Uterus (tissue), 4 donors: ENCODE data around the gene PLA2G4B. TPM values are rescaled to one million over a fixed set of nuclear protein-coding genes. Genes with fewer than 3 reads are reported as not detected.

ENCODE experiments used
- DNase-seq, 2 donors: peaks; one replicate each; pipeline ENCODE4 v3.0.0-alpha.2; 2019 to 2020
- H3K27ac ChIP-seq, 2 donors: fragments of 200-600 bp; sonication (generic); 1 replicate in 1 of 2; 2 replicates in 1 of 2; pipeline ENCODE4 v1.5.1; 2016 to 2018
- H3K27me3 ChIP-seq, 2 donors: fragments of 200-600 bp; sonication (generic); one replicate each; pipeline ENCODE4 v1.5.1; 2018 to 2019; ENCODE audit warnings: control low read depth in 1 of 2
- H3K36me3 ChIP-seq, 2 donors: fragments of 200-600 bp; sonication (generic); one replicate each; pipeline ENCODE4 v1.5.1; 2019; ENCODE audit warnings: control low read depth in 1 of 2
- H3K4me1 ChIP-seq, 2 donors: fragments of 200-600 bp; sonication (generic); one replicate each; pipeline ENCODE4 v1.5.1; 2018 to 2019; ENCODE audit warnings: control low read depth in 1 of 2
- H3K4me3 ChIP-seq, 2 donors: fragments of 200-600 bp; sonication (generic); 1 replicate in 1 of 2; 2 replicates in 1 of 2; pipeline ENCODE4 v1.5.1; 2018 to 2019; ENCODE audit warnings: mild to moderate bottlenecking in 1 of 2
- H3K9me3 ChIP-seq, 2 donors: fragments of 200-600 bp; sonication (generic); one replicate each; pipeline ENCODE4 v1.5.1; 2019; ENCODE audit warnings: control low read depth in 1 of 2
- POLR2A ChIP-seq, 2 donors: fragments of 450-650 bp; IDR thresholded peaks; one replicate each; pipeline ENCODE4 v1.6.1; 2016; ENCODE audit warnings: antibody characterized with exemption in 2 of 2, mild to moderate bottlenecking in 1 of 2, moderate library complexity in 1 of 2
- intact Hi-C: fragments of 100-400 bp; cut with DNase I; formaldehyde crosslinking; loops from one replicate; pipeline ENCODE4 v1.15.1; 2023; ENCODE audit warnings: low total_unique reads
- microRNA-seq: library from miRNA; unstranded; fragments of <30 nt; microRNA quantifications from one replicate; pipeline ENCODE4, GENCODE V29; 2016; ENCODE audit warnings: borderline microRNAs expressed, borderline replicate concordance
- small RNA-seq: library from RNA; depleted of rRNA; stranded (forward); fragments of <200 nt; gene quantifications from one replicate; pipeline ENCODE3, GENCODE V24; 2016
- total RNA-seq, 4 donors: library from RNA; depleted of rRNA in 3 of 4; stranded (reverse); fragments of >200 nt in 3 of 4; gene quantifications; one replicate each; pipeline versions ENCODE4 v1.1.0 to v1.2.4, GENCODE V29; 2014 to 2023
- TF ChIP-seq, protein P1 (sequence below), 4 experiments: fragments of 200-600 bp in 2 of 4; fragments of 450-650 bp in 2 of 4; sonication (generic) in 2 of 4; IDR thresholded peaks; one replicate each; pipeline ENCODE4 v1.5.1; 2016 to 2019; ENCODE audit warnings: antibody characterized with exemption in 4 of 4, mild to moderate bottlenecking in 2 of 4, moderate library complexity in 1 of 4
- donor health status: DM: yes; HTN: yes; CAD: no.

PLA2G4B gene
- total RNA-seq, 4 donors from 2014 or later, result 3.5 to 91.2 (median 7.1) TPM

DNA sequence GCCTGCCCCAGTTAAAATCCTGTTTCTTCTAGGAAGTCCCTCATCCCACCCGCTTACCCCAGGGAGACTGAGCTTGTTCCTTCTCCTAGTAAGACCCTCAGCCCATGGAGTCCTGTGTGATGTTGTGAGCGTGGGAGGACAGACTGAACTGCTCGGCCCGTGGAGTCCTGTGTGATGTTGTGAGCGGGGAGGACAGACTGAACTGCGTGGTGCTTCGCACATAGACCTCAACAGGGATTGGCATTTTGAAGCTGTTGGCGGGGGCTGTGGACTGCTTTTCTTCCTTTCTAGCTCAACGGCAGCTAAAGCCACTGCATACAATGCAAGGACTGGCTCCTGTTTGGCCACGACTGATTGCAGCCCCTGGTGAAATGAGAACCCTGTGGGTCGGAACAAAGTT is 56.8 kb downstream of the PLA2G4B start:
- no peaks in the 10 kb centered on the region for H3K36me3 ChIP-seq
- no peak overlapping the region for H3K4me3 ChIP-seq
- H3K4me1 ChIP-seq, result peaks cover 0 to 10% of the 10 kb centered on the region in 2 donors
- intact Hi-C loops, result no loop called here
- TF ChIP-seq, protein P1, sequence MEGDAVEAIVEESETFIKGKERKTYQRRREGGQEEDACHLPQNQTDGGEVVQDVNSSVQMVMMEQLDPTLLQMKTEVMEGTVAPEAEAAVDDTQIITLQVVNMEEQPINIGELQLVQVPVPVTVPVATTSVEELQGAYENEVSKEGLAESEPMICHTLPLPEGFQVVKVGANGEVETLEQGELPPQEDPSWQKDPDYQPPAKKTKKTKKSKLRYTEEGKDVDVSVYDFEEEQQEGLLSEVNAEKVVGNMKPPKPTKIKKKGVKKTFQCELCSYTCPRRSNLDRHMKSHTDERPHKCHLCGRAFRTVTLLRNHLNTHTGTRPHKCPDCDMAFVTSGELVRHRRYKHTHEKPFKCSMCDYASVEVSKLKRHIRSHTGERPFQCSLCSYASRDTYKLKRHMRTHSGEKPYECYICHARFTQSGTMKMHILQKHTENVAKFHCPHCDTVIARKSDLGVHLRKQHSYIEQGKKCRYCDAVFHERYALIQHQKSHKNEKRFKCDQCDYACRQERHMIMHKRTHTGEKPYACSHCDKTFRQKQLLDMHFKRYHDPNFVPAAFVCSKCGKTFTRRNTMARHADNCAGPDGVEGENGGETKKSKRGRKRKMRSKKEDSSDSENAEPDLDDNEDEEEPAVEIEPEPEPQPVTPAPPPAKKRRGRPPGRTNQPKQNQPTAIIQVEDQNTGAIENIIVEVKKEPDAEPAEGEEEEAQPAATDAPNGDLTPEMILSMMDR (IDR thresholded peaks at IDR 0.05), result no peak
- no peak for TF ChIP-seq POLR2A (IDR thresholded peaks at IDR 0.05)
- H3K27me3 ChIP-seq, result no peaks in the 10 kb centered on the region
- peak overlapping the region; percentile 44 to 51 for H3K27ac ChIP-seq
- no peaks in the 10 kb centered on the region for H3K9me3 ChIP-seq
- no peak for DNase-seq

DNA sequence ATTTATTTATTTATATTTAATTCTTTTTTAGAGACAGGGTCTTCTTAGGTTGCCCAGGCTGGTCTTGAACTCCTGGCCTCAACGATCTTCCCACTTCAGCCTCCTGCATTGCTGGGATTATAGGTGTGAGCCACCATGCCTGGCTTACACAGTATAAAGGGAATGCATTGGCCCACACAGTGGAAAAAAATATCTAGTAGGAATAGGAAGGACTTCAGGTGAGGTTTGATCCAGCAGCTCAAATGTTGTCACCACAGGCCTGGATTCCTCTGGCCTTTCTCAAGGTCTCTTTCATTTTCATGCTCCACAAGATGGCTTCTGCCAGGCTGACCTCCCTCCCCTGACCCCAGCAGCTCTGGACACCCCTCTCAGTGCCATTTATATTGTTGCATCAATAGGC is 57.3 kb downstream of the PLA2G4B start:
- no peak for TF ChIP-seq POLR2A (IDR thresholded peaks at IDR 0.05)
- H3K9me3 ChIP-seq, result no peaks in the 10 kb centered on the region
- peaks cover 0 to 10% of the 10 kb centered on the region in 2 donors for H3K4me1 ChIP-seq
- no peaks in the 10 kb centered on the region for H3K36me3 ChIP-seq
- H3K4me3 ChIP-seq, result no peak overlapping the region
- no peak for DNase-seq
- intact Hi-C loops, result no loop called here
- H3K27me3 ChIP-seq, result no peaks in the 10 kb centered on the region
- no peak overlapping the region for H3K27ac ChIP-seq

DNA sequence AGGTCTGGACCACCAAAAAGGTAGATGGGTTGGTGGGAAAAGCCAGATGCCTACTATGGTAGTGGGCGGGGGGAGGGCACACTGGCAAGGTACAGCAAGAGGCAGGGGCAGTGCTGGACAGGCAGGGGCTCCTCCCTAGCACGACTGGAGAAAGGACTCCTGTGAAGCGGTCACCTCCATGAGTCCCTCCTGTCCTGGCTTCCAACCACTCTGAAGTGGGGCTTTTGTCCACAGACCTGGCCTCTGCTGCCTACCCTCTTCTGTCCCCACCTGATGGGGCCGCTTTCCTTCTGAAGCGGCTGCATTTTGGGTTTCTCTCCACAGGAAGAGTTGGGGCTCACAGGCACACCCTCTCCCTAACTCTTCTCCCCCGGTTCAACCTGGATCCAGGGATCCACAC is 57.9 kb downstream of the PLA2G4B start:
- DNase-seq, result no peak
- no peak for TF ChIP-seq POLR2A (IDR thresholded peaks at IDR 0.05)
- TF ChIP-seq, protein P1 (IDR thresholded peaks at IDR 0.05), result no peak
- Histone ChIP-seq H3K9me3 (no peaks in the 10 kb centered on the region), H3K4me1 (peaks cover 0 to 10% of the 10 kb centered on the region in 2 donors), H3K27me3 (no peaks in the 10 kb centered on the region), H3K27ac (no peak overlapping the region), H3K4me3 (no peak overlapping the region), H3K36me3 (no peaks in the 10 kb centered on the region)
- intact Hi-C loops, result no loop called here

DNA sequence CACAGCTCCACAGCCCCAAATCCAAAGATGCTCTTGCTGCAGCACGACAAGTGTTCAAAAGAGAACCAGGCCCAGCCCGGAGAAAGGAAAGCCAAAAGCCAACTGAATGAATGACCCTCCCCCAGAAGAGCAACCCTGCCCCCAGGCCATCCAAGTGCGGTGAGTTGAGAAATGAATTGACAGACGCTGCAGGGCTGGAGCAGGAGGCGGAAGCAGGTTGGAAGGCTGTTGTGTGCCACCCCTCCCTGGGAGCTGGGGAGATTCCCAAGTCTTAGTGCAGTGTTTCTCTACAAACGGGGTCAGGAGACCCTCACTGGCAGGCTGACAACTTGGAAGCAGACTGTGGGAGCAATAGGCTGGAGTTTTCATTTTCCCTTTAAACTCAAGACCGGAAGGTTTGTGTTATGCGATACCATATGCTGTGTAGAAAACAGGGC is 58.7 kb downstream of the PLA2G4B start:
- Histone ChIP-seq H3K27ac (no peak overlapping the region), H3K4me1 (peaks cover 0 to 10% of the 10 kb centered on the region in 2 donors), H3K36me3 (no peaks in the 10 kb centered on the region), H3K4me3 (no peak overlapping the region), H3K27me3 (no peaks in the 10 kb centered on the region), H3K9me3 (no peaks in the 10 kb centered on the region)
- TF ChIP-seq, protein P1 (IDR thresholded peaks at IDR 0.05), result no peak
- no peak for TF ChIP-seq POLR2A (IDR thresholded peaks at IDR 0.05)
- intact Hi-C loops, result no loop called here
- DNase-seq, result no peak

Small RNA genes within 50 kb of the gene (microRNA-seq; reads per million reads assigned to microRNA genes)
- gene MIR4310, result not detected

Small RNA genes within 50 kb of the gene (small RNA-seq; reads per million reads assigned to genes)
- not detected for gene JMJD7-PLA2G4B
- gene MIR4310, result not detected
- not detected for gene RNA5SP393

Other genes with a start within 250 kb of the PLA2G4B start
- gene MGA, start 178.4 kb upstream of the PLA2G4B start, total RNA-seq, result 100 to 1,000 TPM in 2 of 4 donors, 10 to 100 TPM in 2; 54.8 to 156 (median 114) TPM
- 10 to 100 TPM in 3 of 4 donors, 1 to 10 TPM in 1; 5.9 to 56.2 (median 23.5) TPM for gene MAPKBP1, start 64.4 kb upstream of the PLA2G4B start, total RNA-seq
- gene JMJD7, start 10.8 kb upstream of the PLA2G4B start, total RNA-seq, result 10 to 100 TPM in 2 of 4 donors, 1 to 10 TPM in 1, under 1 TPM in 1; 0.59 to 27.2 (median 9.8) TPM
- gene SPTBN5, start 55.2 kb downstream of the PLA2G4B start, total RNA-seq, result under 1 TPM in 3 of 4 donors, not detected in 1; 0.51 to 0.76 (median 0.61) TPM
- gene EHD4, start 133.7 kb downstream of the PLA2G4B start, total RNA-seq, result 10 to 100 TPM; 12.8 to 45.2 (median 26.1) TPM
- gene PLA2G4E, start 182.2 kb downstream of the PLA2G4B start, total RNA-seq, result not detected